ENCODE results near the gene CDH4. TPM values are rescaled to one million over a fixed set of nuclear protein-coding genes. Genes with fewer than 3 reads are reported as not detected.

Gene CDH4
- total RNA-seq, 1 donor from 2014 or later, result 0.23 TPM

- peaks cover 6% of the 10 kb centered on the region for H3K27me3 Mint-ChIP-seq (ENCODE audit: unreplicated experiment)
- no peak for DNase-seq (ENCODE audit: low spot score)
- no peaks in the 10 kb centered on the region for H3K36me3 Mint-ChIP-seq (ENCODE audit: low read depth, unreplicated experiment)
- H3K27ac Mint-ChIP-seq (ENCODE audit: unreplicated experiment), result no peak overlapping the region
- TF ChIP-seq CTCF (IDR thresholded peaks at IDR 0.05; ENCODE audit: unreplicated experiment), result no peak
- no peaks in the 10 kb centered on the region for H3K4me1 Mint-ChIP-seq (ENCODE audit: unreplicated experiment)
- no peaks in the 10 kb centered on the region for H3K9me3 Mint-ChIP-seq (ENCODE audit: unreplicated experiment)
- H3K4me3 Mint-ChIP-seq (ENCODE audit: unreplicated experiment), result no peak overlapping the region
These were observed 13.2 kb upstream of the CDH4 start for GRCh38 chr20:61238813-61239212.

- TF ChIP-seq CTCF (IDR thresholded peaks at IDR 0.05; ENCODE audit: unreplicated experiment), result no peak
- Mint-ChIP-seq H3K4me3 (ENCODE audit: unreplicated experiment) (no peak overlapping the region), H3K4me1 (ENCODE audit: unreplicated experiment) (no peaks in the 10 kb centered on the region), H3K9me3 (ENCODE audit: unreplicated experiment) (no peaks in the 10 kb centered on the region), H3K27me3 (ENCODE audit: unreplicated experiment) (peaks cover 6% of the 10 kb centered on the region), H3K27ac (ENCODE audit: unreplicated experiment) (no peak overlapping the region), H3K36me3 (ENCODE audit: low read depth, unreplicated experiment) (no peaks in the 10 kb centered on the region)
- DNase-seq (ENCODE audit: low spot score), result no peak
These were observed 11.2 kb upstream of the CDH4 start for GRCh38 chr20:61240814-61241213.

GRCh38 chr20:61244213-61244612 is 7.8 kb upstream of the CDH4 start:
- Mint-ChIP-seq H3K36me3 (ENCODE audit: low read depth, unreplicated experiment) (no peaks in the 10 kb centered on the region), H3K27me3 (ENCODE audit: unreplicated experiment) (peaks cover 9% of the 10 kb centered on the region), H3K4me1 (ENCODE audit: unreplicated experiment) (no peaks in the 10 kb centered on the region), H3K9me3 (ENCODE audit: unreplicated experiment) (no peaks in the 10 kb centered on the region), H3K4me3 (ENCODE audit: unreplicated experiment) (no peak overlapping the region), H3K27ac (ENCODE audit: unreplicated experiment) (no peak overlapping the region)
- no peak for TF ChIP-seq CTCF (IDR thresholded peaks at IDR 0.05; ENCODE audit: unreplicated experiment)
- DNase-seq (ENCODE audit: low spot score), result no peak

- Mint-ChIP-seq H3K36me3 (ENCODE audit: low read depth, unreplicated experiment) (no peaks in the 10 kb centered on the region), H3K4me1 (ENCODE audit: unreplicated experiment) (no peaks in the 10 kb centered on the region), H3K4me3 (ENCODE audit: unreplicated experiment) (no peak overlapping the region), H3K27me3 (ENCODE audit: unreplicated experiment) (peaks cover 17% of the 10 kb centered on the region), H3K9me3 (ENCODE audit: unreplicated experiment) (no peaks in the 10 kb centered on the region), H3K27ac (ENCODE audit: unreplicated experiment) (no peak overlapping the region)
- TF ChIP-seq CTCF (IDR thresholded peaks at IDR 0.05; ENCODE audit: unreplicated experiment), result no peak
- DNase-seq (ENCODE audit: low spot score), result no peak
These were observed 5.8 kb upstream of the CDH4 start for GRCh38 chr20:61246269-61246668.

- peaks cover 6% of the 10 kb centered on the region for H3K4me1 Mint-ChIP-seq (ENCODE audit: unreplicated experiment)
- H3K9me3 Mint-ChIP-seq (ENCODE audit: unreplicated experiment), result no peaks in the 10 kb centered on the region
- TF ChIP-seq CTCF (IDR thresholded peaks at IDR 0.05; ENCODE audit: unreplicated experiment), result no peak
- H3K27ac Mint-ChIP-seq (ENCODE audit: unreplicated experiment), result no peak overlapping the region
- H3K27me3 Mint-ChIP-seq (ENCODE audit: unreplicated experiment), result peaks cover 26% of the 10 kb centered on the region
- DNase-seq (ENCODE audit: low spot score), result no peak
- H3K36me3 Mint-ChIP-seq (ENCODE audit: low read depth, unreplicated experiment), result no peaks in the 10 kb centered on the region
- no peak overlapping the region for H3K4me3 Mint-ChIP-seq (ENCODE audit: unreplicated experiment)
These were observed 2.4 kb upstream of the CDH4 start for GRCh38 chr20:61249626-61250025.

Measured in endothelial cell (in vitro differentiated cells).